NCI-H446 treated with DMSO at 0.1 percent for 48 hours (cell line): Measurements from ENCODE around the gene CD99.
"Not testable (repeated sequence)": the region's sequence is repeated elsewhere in the genome, so short reads cannot be mapped to it uniquely, and the experiment has no call there.

Experiments used
- DNase-seq: peaks from one replicate; lab custom pipeline; 2025; lab: John Stamatoyannopoulos, UW

Gene CD99

DNA sequence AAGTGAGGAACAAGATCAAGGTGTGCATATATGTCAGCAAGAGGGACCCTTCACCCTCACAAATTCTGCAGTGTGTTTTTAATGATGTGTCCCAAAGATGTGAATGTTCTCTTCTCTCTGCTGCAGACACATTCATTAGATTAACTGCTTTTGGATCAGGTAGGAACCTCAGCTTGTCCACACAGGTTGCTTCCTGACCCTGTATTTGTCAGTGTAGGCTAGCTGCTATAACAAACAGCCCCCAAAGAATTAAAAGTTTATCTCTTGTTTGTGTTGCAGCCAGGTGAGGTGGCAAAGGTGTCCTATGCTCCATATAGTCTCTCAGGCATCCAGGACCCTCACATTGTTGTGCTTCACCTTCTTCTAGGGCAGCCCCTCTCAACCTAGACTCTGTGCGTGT lies 78.5 kb downstream of the CD99 start:
- DNase-seq, result no peak

DNA sequence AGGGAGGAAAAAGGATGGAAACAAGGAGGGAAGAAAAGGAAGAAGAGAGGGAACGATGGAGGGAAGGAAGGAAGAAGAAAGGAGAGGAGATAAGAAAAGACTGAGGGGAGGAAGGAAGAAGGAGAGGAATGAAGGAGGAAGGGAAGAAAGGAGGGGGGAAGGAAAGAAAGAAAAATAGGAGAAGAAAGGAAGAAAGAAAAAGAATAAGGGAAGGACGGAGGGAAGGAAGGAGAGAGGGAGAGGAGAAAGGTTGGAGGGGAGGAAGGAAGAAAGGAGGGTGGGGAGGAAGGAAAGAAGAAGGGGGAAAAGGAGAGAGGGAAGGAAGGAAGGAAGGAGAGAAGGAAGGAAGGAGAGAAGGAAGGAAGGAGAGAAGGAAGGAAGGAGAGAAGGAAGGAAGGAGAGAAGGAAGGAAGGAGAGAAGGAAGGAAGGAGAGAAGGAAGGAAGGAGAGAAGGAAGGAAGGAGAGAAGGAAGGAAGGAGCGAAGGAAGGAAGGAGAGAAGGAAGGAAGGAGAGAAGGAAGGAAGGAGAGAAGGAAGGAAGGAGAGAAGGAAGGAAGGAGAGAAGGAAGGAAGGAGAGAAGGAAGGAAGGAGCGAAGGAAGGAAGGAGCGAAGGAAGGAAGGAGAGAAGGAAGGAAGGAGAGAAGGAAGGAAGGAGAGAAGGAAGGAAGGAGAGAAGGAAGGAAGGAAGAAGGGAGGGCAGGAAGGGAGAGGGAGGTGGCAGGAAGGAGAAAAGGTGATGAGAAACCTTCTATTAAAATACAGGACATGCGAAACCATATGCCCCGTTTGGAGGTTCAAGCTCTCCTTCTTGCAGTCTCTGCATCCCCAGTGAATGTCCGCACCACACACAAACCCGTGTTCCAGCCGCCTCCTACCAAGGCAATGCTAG lies 82.3 kb downstream of the CD99 start:
- not testable (repeated sequence) for DNase-seq

DNA sequence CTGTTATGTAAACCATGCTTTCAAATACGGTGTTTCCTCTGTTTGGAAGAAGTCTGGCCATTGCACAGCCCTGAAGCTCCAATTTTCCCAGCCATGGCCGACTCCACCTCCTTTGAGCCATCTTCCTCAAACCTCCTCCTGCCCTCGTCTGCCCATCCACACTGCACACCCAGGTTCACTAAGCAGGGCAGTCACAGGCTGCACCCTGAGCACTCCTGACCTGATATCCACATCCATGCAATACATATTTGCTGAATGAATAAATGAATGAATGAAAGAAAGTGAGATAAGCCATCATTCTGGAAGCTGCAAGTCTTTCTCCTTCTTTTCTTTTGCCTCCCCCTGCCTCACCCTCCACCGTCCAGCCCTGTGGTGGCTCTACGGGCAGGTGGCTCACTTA lies 83.0 kb downstream of the CD99 start:
- DNase-seq, result no peak

DNA sequence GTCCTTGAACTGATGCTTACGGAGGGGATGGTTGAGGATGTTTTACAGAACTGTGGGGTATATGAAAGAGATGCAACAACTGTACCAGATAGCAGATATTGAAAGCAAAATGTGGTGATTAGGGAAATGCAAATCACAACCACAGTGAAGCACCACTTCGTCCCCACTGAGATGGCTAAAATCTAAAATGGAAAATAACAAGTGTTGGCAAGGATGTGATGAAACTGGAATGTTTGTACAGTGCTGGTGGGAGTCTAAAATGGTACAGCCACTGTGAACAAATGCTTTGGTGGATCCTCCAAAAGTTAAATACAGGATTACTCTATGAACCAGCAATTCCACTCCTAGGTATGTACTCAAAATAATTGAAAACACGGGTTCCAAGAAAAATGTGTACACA lies 83.7 kb downstream of the CD99 start:
- DNase-seq, result no peak

DNA sequence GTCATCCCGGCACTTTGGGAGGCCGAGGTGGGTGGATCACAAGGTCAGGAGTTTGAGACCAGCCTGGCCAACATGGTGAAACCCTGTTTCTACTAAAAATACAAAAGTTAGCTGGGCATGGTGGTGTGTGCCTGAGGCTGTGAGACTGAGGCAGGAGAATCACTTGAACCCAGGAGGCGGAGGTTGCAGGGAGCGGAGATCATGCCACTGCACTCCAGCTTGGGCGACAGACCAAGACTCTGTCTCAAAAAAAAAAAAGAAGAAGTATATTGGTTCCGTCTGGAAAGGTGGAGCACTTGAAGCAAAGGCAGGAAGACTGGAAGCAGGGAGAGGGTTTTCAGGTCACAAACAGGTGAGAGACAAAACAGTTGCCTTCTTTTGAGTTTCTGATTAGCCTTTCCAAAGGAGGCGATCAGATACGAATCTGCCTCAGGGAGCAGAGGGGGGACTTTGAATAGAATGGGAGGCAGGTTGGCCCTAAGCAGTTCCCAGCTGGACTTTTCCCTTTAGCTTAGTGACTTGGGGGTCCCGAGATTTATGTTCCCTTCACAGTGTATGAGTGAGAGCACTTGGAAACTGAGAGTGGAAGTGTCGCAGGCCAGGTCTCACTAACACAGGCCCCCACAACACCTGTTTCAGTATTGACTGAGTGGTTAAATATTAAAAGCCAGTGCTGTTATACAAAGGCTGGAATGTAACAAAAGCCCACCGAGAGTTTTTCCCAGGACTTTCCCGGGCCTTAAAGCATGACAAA lies 89.6 kb downstream of the CD99 start:
- not testable (repeated sequence) for DNase-seq

DNA sequence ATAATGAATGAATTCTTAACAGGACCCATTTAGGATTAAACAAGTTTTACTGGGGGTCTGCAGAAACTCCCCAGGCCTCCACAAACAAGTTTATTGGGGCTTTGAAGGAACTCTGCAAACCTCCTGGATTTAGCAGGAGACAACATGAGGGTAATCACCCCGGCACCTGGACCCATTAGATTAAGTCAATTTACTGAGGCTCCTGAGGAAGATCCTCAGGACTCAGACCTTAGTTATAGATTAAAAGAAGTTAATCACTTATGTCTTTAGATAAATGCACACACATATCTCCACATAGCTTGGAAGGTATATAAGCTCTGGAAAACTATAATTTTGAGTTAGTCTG lies 90.1 kb downstream of the CD99 start:
- no peak for DNase-seq

DNA sequence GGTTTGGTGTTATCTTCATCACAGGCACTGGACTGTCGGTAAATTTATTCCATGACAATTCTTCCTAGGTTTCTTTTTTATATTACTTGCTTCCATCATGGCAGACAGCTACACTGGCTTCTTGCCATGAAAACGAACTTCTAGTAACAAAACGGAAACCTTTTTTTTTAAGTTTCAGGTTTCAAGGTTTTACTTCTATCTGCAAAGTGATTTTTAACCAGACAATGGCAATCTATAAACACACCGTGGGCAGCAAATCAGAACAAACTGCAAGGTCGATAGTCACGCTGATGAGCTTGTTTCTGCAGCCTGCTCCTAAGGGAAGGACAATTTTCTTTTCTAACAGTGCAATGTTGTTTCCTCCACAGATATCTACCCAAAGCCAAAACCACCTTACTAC lies 90.6 kb downstream of the CD99 start:
- no peak for DNase-seq

DNA sequence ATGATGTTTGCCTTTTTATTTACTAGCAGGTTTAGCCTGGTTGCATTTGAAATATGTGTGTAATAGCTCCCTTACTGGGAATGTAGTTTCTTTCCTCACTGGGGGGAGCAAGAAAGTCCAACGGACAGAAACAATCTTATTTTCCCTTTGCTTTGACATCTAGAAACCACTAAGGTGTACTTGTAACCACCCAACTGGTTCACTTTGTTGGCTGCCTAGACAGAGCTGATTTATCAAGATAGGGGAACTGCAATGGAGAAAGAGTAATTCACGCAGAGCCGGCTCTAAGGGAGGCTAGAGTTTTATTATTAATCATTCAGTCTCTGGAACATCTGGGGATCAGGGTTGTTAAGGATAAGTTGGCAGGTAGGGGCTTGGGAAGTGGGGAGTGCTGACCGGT lies 91.1 kb downstream of the CD99 start:
- no peak for DNase-seq

DNA sequence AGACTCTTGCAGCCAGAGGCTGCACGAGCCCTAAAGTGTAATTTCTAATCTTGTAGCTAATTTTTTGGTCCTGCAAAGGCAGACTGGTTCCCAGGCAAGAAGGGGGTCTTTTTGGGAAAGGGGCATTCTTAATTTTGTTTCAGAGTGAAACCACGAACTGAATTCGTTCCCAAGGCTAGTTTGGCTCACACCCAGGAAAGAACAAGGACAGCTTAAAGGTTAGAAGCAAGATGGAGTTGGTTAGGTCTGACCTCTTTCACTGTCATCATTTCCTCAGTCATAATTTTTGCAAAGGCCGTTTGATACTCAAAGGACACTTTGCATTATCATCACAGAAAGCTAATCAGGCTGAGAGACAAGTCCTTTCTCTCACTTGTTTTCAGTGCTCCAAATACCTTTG lies 91.7 kb downstream of the CD99 start:
- no peak for DNase-seq

DNA sequence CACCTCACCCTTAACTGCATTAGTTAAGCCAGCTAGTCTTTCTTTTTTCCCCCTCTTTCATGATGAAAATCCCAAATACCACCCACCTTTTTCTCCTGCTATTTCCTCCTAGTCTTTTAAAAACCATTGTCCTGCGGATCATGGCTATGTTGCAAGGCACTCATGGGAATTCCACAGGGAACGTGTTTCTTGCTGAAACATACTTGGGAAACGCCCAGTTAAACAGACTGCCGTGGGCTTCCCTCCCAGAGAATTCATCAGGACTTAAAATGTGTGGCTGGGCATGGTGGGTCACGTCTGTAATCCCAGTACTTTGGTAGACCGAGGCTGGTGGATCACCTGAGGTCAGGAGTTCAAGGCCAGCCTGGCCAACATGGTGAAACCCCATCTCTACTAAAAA lies 92.9 kb downstream of the CD99 start:
- DNase-seq, result no peak

DNA sequence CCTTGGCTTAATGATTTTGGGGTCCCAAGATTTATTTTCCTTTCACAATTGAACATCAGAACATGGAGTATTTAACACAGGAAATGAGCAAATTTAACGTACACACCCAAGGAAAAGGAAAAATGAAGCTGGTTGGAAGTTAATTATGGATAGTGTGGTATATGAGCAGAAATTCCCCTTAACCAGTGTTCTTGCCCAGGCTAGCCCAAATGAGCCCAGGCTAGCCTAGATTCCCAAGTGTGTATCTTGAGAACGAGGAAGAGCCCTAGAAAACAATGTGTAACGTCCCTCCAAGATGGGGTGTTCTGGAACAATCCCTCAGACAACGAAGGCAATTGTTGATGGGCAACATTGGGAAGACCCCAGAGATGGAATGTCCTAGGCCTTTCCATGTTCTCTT lies 94.4 kb downstream of the CD99 start:
- DNase-seq, result no peak

DNA sequence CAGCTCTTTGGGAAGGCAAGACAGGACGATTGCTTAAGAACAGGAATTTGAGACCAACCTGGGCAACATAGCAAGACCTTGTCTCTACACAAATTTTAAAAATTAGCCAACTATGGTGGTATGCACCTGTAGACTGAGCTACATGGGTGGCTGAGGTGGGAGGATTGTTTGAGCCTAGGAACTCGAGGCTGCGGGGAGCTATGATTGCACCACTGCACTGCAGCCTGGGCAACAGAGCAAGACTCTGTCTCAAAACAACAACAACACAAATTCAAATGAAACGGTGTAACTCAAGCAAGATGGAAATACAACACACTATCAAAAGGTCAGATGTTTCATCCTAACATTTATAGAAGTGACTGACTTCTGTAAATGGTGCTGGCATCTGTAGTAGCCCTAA lies 97.9 kb downstream of the CD99 start:
- DNase-seq, result no peak

DNA sequence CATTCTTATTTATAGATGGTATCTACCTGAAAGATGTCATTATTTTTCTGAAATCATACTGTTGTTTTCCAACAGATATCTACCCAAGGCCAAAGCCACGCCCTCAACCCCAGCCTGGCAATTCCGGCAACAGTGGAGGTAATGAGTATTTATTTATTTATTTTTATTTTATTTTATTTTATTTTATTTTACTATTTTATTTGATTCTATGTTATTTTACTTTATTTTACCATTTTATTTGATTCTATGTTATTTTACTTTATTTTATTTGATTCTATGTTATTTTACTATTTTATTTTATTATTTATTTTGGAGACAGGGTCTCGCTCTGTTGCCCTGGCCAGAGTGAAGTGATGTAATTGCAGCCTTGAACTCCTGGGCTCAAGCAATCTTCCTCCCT lies 98.5 kb downstream of the CD99 start:
- DNase-seq, result no peak
